HG02973 (cell line): ENCODE measurements around the gene DAB2.
"Not testable (repeated sequence)": the region's sequence is repeated elsewhere in the genome, so short reads cannot be mapped to it uniquely, and the experiment has no call there.

ENCODE experiments used
- ATAC-seq: cut with Tn5 transposase; IDR thresholded peaks from one replicate; pipeline ENCODE4 v1.9.1; 2021; ENCODE audit warnings: moderate library complexity; ENCODE audit not compliant: unreplicated experiment

The DAB2 gene

GRCh38 chr5:39422728-39423285, 2.0 kb downstream of the DAB2 start:
- no peak for ATAC-seq

DNA sequence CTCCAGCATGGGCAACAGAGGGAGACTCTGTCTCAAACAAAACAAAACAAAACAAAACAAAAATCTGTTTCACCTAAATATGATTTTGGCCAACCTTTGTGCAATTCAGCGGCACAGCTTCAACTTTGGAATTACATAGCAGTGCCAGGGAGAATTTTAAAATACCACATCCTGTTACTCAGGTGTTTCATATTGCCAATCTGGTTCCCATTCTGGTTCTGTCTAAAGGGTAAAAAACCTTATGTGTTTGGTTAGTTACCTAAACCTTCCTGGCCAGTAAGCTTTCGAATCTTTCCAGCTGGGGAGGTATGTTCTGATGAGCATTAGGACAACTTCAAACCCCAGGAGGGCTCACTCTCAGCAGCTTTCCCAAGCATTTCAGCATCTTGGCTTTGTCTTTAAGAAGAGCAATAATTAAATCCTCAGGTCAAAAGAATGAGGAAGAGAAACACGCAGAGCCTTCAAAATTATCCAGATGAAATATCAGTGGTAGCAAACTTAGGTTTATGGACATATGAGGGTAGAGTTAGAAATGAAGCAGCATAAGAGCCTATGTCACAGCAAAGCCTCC, 2.7 kb downstream of the DAB2 start:
- ATAC-seq = no peak

DNA sequence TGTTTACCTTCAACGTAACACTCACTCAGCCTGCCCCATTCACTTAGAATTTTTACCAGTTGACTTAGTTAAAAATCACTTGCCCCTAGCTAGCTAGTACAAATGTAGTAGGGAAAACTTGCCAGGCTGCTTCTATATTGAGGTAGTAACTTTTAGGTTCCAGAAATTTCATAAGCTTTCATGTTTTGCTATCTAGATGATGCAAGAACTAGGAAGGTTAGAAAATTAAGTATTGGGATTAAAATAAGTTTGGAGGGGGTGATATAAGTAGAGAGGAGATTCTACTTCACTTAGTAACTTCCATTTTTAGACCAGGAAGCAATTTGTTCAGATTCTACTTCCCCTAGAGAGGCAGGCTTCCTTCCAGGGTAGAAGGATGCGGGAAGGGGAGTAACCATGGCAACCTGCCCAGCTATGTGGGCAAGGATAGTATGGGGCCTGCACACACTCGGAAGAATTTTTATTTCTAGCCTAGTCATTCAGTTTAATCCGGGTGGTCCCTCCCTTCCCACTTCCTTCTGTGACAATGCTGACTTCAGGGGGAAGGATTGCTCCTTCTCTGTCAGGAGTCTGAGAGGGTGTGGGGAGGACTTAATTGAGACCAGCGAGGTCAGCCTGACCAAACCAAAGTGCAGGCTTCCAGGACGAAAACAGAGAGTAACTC, 4.2 kb downstream of the DAB2 start:
- ATAC-seq = no peak

- no peak for ATAC-seq
Measured at GRCh38 chr5:39419796-39420195, 5.0 kb downstream of the DAB2 start.

- ATAC-seq = no peak
Measured at GRCh38 chr5:39417979-39418378, 6.8 kb downstream of the DAB2 start.

DNA sequence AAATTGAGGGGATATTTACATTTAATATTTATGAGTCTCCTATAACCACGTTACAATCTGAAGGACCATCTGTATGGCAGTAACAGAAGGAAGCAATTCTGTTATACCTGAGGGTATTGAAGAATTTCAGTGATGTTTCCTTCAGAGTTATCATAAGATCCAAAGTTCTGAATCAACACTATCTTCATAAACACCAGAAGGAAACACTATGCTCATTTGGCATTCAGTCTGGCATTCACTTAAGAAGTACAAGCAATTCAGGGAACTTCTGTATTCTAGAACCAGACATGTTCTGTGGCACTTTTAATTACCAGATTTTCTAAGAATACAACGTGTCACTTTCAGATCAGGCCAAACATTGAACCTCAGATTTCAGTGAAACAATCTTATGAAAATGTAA, 9.6 kb downstream of the DAB2 start:
- no peak for ATAC-seq

DNA sequence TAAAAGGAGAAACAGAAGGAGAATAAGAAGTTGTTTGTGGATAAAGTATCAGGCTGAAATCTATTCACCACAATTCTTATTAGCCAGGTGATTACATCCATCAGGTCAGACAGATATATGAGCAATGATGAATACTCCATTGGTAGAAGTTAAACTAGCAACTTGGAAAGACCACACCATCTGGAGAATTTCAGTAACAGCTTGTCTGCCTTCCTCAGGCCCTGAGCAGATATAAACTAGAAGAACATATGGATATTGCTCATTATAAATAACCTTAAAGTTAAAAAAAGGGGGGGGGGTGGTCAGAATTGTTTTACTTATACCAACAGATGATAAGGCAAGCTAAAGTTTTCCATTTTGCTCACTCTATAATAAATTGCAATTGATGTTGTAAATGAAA, 10.4 kb downstream of the DAB2 start:
- ATAC-seq = no peak

- no peak for ATAC-seq
Measured at GRCh38 chr5:39413771-39414170, 11.0 kb downstream of the DAB2 start.

GRCh38 chr5:39412721-39413394, 11.9 kb downstream of the DAB2 start:
- ATAC-seq = no peak

DNA sequence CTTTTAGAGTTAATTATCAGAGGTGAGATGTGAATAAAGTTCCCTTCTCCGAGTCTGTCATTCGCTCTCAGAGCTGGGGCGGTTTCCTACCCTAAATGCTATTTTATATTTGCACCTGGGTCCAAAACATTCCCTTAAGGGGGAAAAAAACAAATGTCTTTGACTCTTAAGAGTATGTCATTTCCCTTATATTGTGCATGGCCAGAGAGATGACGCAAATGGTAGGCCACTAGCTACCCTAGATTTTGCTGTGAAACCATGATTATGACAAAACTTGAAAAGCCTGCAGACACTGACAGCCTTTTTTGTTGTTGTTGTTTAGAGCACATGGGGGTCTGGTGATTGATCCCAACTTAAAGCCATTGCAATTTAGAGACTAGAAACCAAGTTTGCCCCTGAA, 12.8 kb downstream of the DAB2 start:
- no peak for ATAC-seq

DNA sequence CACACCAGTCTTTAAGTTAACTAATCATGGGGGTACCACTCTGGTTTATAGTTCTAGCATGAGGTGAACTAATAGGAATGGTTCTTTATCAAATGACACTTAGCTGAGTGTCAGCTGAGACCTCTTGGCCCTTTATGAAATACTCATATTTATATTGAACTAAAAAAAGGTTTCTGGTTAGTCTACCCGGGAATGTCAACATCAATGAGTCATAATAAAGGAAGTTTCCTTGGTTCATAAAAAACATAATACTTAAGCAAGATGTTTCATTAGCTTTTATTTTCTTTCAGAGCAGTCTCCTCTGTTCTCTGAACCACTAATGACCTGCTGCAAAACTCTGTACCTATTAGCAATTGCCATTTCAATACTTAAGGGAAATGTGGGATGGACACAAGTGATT, 13.7 kb downstream of the DAB2 start:
- no peak for ATAC-seq

GRCh38 chr5:39409033-39409432, 15.7 kb downstream of the DAB2 start:
- no peak for ATAC-seq

- ATAC-seq = no peak
Measured at GRCh38 chr5:39405083-39405843, 19.5 kb downstream of the DAB2 start.

DNA sequence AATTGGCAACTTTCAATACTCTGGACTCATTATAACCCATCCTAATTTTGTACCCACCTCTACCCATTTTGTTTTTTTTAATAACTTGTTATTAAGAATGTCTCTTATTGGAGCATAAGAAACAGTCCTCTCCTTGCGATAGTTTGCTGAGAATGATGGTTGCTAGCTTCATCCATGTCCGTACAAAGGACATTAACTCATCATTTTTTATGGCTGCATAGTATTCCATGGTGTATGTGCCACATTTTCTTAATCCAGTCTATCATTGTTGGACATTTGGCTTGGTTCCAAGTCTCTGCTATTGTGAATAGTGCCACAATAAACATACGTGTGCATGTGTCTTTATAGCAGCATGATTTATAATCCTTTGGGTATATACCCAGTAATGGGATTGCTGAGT, 21.0 kb downstream of the DAB2 start:
- ATAC-seq = not testable (repeated sequence)

DNA sequence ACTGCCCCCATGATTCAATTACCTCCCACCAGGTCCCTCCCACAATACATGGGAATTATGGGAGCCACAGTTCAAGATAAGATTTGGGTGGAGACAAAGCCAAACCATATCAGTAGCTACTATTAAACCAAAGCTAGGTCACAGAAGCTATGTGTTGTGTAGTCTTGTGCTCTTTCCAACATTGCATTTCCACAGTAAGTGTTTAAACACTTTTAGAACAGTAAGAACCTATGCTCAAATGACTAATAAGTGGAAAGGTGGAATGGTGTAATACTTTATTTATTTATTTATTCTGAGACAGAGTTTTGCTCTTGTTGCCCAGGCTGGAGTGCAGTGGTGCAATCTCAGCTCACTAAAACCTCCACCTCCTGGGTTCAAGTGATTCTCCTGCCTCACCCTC, 22.6 kb downstream of the DAB2 start:
- ATAC-seq = not testable (repeated sequence)

DNA sequence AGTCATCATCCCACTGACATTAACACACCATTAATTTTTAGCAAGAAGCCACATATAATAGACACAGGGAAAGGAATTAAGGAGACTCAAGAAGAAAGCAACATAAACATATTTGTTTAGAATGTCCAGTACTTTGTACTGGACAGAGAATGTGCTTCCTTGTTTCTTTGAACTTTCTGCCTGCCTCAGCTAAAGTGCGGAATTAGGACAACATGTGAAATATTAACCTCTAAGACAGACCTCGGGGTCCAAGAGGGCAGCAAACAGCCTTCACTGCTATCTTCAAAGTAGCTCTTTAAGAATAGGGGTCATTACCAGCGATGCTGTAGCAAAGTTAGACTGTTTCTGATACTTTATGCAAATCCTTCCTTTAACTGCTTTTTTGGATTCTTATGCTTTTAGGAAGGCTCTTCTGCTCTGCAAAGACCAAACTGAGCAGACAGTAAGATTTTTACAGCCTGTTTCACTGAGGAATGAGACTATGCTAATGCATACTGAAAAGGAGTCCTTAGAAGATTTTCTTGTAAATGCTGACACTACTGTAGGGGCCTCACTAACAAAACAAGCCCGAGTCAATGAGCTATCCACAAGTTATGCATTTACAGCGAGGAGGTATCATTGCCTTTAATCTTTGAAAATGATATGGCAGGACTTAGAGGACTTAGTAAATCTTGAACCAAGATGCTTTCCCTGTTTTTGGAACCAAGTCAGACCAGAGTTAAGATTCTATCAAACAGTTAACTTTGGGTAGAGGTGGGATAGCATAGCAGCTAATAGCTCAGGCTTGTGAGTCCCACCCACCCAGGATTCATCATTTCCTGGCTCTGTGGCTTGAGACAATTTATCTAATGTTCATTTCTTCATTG, 23.8 kb downstream of the DAB2 start:
- no peak for ATAC-seq

DNA sequence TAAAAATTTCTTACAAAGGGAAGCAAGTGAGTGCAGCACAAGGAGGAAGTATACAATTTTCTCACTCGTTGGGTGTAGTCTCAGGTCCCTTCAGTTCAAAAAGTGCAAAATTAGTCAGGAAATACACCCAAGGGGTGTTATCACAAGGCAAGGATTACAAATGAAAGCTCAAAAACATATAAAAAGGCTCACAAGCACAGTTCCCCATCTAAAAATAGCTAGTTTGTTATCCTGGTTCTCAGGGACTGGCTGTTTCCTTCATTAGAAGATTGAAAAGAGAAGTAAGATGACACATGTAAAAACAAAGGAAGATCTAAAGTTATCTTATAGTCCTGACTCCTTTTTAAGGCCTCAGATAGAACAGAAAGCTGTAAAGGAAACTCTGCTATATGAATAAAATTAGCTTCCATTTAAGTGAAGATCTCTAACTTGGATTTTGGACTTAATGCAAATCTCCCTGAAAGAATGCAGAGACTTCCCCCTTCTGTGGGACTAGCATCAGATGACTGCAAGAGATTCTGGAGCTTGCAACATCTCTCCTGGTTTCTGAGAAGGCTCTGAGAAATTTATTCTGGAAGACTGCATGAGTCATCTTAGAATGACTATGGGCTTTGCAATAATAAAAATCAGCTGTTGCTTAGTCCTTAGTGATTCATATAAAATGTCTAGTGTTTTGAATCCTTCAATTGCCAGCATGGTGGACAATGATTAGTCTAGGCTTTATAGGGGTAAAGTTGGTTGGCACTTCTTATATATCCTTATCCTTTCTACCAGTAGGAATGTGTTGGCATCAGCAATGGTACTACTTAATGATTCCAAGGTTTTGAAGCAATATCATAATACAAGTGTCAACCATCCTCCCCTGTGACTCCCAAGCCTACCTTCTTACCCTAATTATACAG, 25.4 kb downstream of the DAB2 start:
- ATAC-seq = no peak

DNA sequence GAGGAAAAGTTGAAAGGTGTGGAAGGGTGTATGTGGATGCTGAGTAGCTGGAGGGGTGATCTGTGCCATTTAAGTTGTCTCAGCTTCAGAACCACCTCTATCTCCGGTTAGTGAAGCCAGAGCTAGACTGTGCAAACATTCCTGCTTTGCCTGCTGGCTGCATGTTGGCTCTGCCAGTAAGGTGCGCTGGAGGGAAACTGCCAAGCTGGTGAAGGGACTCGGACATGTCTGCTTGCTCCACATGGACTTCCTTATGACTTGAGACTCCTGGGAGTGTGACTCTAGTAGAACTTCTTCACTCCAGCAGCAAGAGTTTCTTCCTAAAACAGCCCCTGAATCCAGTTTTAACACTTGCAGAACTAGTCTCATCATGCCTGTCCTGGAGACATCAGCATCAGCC, 27.9 kb downstream of the DAB2 start:
- ATAC-seq = no peak

GRCh38 chr5:39395521-39395920, 29.3 kb downstream of the DAB2 start:
- ATAC-seq = no peak

- ATAC-seq = no peak
Measured at GRCh38 chr5:39394946-39395345, 29.8 kb downstream of the DAB2 start.
